HG03432 (cell line): ENCODE results near the gene SEC11A.
"Not testable (repeated sequence)": the region's sequence is repeated elsewhere in the genome, so short reads cannot be mapped to it uniquely, and the experiment has no call there.

Source experiments
- ATAC-seq: cut with Tn5 transposase; IDR thresholded peaks from one replicate; pipeline ENCODE4 v1.9.1; 2021; ENCODE audit warnings: mild to moderate bottlenecking, moderate library complexity; ENCODE audit not compliant: unreplicated experiment

The SEC11A gene

DNA sequence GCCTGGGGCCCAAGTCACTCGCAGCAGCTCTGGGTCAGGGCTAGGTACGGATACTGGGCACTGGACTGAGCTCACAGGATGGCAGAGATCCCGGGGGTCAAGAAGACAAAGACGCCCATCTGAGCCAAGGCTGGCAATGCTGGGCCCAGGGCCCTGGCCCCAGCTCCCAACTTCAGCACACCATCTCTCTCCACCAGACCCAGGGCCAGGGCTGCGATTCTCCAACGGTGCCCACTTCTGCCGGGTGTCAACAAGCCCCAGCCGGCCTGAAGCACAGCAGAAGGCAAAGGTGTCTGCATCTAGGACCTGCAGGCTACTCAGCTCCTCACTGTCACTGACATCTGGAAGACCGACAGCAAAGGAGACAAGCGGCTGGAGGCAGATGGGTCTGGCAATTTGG lies 70.4 kb downstream of the SEC11A start:
- ATAC-seq = no peak

DNA sequence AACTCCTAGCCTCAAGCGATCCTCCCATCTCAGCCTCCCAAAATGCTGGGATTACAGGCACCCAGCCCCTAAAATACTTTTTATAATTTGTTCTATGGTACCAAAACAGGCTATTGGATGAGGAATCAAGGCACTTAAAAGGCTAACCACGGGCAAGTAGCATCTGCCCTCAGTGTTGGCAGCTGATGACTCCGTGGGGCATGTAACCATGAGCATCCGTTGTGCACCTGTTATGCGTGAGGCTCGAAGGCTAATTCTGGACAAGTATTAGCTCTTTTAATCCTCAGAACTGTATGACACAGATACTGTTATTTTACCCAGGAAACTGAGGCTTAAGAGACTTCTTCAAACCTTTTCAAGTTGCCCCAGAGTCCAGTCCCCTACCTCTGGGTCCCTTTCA lies 72.1 kb downstream of the SEC11A start:
- no peak for ATAC-seq

DNA sequence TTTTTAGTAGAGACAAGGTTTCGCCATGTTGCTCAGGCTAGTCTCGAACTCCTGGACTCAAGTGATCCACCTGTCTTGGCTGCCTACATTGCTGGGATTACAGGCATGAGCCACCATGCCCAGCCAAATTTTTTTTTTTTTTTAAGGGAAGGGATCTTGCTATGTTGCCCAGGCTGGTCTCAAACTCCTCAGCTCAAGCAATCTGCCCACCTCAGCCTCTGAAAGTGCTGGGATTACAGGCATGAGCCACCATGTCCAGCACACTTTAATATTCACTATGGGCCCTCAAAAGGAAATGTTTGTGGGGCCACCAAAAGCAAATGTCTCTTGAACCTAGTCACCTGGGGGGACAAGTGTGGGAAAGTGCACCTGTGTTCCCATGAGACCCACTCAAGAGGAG lies 73.3 kb downstream of the SEC11A start:
- not testable (repeated sequence) for ATAC-seq

DNA sequence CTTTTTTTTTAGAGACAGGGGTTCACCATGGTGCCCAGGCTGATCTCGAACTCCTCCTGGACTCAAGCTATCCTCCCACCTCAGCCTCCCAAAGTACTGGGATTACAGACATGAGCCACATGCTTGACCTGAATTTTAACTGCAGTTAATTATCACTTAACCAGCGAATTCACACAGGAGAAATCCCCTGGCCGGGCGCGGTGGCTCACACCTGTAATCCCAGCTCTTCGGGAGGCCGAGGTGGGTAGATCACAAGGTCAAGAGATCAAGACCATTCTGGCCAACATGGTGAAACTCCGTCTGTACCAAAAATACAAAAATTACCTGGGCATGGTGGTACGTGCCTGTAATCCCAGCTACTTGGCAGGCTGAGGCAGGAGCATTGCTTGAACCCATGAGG lies 74.1 kb downstream of the SEC11A start:
- not testable (repeated sequence) for ATAC-seq

DNA sequence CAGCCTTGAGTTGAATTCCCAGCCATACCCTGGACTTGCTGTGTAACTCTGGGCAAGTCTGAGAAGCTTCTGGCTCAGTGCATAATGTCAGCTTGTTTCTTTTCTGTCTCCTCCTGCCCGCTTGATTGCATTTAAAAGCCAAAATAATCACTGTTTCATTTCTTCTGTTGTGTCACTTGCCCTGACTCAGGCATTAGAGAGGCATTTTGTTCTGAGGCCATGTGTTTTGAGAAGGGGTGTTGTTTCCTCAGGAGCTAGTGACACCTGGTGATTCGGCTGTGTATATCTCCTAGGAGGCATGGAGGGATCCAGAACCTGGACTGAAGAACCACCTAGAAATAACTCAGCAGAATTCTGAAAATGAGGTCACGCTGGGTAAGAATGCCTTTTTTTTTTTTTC lies 77.8 kb downstream of the SEC11A start:
- no peak for ATAC-seq

DNA sequence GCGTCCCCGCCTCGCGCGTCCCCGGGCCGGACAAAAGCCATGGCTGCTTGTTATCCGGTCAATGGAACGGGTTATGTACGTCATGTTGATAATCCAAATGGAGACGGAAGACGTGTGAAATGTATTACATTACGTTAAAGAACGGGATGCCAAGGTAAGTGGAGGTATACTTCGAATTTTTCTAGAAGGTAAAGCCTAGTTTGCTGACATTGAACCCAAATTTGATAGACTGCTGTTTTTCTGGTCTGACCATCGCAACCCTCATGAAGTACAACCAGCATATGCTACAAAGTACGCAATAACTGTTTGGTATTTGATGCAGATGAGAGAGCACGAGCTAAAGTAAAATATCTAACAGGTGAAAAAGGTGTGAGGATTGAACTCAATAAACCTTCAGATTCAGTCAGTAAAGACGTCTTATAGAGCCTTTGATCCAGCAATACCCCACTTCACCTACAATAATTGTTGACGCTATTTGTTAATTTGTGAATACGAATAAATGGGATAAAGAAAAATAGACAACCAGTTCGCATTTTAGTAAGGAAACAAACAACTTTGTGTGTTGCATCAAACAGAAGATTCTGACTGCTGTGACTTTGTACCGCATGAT lies 81.6 kb downstream of the SEC11A start:
- ATAC-seq = no peak

DNA sequence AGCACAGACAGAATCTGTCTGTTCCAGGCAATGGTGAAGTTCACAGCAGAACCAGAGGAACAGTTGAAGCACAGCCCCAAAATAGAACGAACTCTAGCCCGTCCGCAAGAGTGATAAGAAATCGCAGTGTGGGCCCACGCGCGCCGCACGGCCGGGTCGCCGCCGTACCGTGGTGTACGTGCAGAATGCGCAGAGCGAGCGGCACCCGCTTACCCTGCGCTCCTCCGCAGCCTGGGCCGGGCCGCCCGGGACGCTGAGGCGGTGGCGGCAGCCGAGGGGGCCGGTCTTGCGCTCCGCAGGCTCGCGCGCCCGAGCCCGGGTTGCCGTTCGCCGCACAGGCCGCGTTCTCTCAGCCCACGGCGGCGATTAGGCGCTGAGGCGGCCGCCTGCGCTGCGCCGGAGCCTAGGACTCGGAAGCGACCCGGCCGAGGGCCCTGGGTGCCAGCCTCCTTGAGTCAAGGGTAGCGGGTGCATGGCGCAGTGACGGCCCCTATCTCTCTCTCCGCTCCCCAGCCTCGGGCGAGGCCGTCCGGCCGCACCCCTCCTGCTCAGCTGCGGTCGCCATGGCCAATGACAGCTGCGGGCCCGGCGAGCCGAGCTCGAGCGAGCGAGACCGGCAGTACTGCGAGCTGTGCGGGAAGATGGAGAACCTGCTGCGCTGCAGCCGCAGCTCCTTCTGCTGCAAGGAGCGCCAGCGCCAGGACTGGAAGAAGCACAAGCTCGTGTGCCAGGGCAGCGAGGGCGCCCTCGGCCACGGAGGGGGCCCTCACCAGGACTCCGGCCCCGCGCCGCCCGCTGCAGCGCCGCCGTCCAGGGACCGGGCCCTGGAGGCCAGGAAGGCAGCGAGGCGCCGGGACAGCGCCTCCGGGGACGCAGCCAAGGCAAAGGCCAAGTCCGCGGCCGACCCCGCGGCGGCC lies 82.4 kb downstream of the SEC11A start:
- ATAC-seq = peak; percentile 48

DNA sequence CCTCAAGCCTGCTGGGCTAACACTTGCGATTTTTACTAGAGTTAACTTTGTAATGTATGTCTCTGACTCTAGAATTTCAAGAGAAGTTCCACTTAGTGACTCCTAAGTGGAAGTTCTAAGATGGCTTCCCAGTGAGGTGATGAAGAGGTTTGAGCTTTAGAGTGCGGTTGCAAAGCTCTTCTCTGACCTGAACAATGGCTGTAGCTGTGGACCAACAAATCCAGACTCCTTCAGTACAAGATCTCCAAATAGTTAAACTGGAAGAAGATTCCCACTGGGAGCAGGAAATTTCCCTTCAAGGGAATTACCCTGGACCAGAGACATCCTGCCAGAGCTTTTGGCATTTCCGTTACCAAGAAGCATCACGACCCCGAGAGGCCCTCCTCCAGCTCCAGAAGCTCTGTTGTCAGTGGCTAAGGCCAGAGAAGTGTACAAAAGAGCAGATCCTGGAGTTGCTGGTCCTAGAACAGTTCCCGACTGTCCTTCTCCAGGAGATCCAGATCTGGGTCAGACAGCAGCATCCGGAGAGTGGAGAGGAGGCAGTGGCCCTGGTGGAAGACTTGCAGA lies 84.2 kb downstream of the SEC11A start:
- ATAC-seq = no peak

DNA sequence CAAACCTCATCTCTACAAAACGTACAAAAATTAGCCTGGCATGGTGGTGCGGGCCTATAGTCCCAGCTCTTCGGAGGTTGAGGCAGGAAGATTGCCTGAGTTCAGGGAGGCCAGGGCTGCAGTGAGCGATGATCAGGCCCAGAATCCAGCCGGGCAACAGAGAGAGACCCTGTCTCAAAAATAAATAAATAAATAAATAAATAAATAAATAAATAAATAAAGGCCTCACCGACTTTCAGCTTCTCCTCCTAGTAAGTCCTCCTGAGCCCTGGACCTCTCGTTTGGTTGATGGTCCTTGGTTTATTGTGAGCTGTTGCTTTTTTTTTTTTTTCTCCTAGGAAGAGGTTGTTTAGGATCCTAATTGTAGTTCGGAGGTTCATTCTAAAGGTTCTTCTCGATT lies 86.9 kb downstream of the SEC11A start:
- no peak for ATAC-seq

DNA sequence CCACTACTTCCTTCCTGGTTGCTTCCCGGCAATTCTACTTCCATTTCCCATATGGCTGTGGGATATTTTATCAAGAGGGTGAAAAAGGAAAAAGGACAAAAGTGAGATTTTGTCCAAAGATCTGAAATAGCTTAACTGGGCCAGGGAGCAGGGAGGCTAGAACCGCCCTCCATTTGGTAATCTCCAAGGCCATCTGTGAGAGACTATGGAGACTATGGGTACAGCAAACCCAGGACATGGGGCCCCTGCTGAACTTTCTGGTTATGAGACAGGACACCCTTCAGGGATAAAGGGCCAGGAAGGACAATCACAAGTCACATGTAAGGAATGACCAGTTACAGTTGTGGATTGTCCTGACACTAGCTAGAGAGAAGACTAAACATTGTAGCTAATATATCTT lies 90.8 kb downstream of the SEC11A start:
- no peak for ATAC-seq

DNA sequence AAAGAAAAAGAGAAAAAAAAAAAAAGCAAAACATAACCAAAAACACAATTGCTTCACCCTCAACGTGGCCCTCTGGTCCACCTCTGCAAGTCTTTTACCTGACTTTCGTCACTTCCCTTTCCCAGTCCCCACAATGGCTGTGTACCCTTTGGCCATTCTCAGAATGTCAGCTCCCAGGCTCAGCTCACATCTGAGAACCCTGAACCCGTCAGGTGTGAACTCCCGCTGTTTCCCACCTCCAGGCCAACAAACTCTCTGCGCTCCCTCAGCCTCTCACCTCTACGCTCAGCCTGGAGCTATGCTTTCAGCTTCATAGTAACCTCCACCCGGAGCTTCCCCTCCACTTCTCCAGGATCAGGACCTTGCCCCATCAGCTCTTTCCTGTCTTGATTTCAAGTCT lies 91.6 kb downstream of the SEC11A start:
- ATAC-seq = no peak

DNA sequence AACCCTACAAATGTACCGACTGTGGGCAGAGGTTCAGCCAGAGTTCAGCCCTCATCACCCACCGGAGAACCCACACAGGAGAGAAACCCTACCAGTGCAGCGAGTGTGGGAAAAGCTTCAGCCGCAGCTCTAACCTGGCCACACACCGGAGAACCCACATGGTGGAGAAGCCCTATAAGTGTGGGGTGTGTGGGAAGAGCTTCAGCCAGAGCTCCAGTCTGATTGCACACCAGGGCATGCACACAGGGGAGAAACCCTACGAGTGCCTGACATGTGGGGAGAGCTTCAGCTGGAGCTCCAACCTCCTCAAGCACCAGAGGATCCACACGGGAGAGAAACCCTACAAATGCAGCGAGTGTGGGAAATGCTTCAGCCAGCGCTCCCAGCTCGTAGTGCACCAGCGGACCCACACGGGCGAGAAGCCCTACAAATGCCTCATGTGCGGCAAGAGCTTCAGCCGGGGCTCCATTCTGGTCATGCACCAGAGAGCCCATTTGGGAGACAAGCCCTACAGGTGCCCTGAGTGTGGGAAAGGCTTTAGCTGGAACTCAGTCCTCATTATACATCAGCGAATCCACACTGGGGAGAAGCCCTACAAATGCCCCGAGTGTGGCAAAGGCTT lies 94.5 kb downstream of the SEC11A start:
- ATAC-seq = no peak

DNA sequence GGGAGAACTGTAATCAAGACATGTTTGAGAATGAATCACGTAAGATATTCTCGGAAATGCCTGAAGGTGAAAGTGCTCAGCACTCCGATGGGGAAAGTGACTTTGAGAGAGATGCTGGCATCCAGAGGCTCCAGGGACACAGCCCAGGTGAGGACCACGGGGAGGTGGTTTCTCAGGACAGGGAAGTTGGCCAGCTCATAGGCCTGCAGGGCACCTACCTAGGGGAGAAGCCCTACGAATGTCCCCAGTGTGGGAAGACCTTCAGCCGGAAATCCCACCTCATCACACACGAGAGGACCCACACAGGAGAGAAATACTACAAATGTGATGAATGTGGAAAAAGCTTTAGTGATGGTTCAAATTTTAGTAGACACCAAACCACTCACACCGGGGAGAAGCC lies 95.3 kb downstream of the SEC11A start:
- no peak for ATAC-seq
